ENCODE data around the gene OR6S1. TPM values are rescaled to one million over a fixed set of nuclear protein-coding genes. Genes with fewer than 3 reads are reported as not detected.
A peak's percentile ranks its signal among the peaks of the same experiment; 100 is the strongest.

Gene OR6S1, protein sequence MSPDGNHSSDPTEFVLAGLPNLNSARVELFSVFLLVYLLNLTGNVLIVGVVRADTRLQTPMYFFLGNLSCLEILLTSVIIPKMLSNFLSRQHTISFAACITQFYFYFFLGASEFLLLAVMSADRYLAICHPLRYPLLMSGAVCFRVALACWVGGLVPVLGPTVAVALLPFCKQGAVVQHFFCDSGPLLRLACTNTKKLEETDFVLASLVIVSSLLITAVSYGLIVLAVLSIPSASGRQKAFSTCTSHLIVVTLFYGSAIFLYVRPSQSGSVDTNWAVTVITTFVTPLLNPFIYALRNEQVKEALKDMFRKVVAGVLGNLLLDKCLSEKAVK
- not detected in 2 replicates for total RNA-seq (2014; rRNA removed)
- Bru-seq, nascent RNA = not detected
- not detected for BruChase-seq, experiment 1, labeled RNA remaining after a 6-hour chase
- BruChase-seq, experiment 2, labeled RNA remaining after a 2-hour chase = not detected
- long read RNA-seq = 0 reads

DNA sequence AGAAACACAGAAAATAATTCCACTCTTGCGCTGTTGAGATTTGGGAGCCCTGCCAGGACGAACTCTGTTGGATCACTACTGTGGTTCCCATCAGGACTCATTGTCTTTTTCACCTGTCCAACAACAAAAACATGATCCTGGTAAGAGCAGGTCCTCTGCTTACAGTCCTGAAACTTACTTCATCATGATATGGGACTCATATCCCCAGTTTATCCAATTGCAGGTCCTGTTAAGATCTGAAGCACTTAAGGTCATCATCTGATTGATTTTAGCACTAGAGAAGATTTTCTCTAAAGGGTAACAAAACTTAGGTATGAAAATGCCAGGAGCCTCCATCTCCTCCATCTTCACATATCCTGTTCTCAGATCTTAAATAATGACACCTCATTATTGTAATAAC is at the start of gene OR6S1:
OR6S1 (minus strand) TSS at position 101 of the 400 bp plus-strand sequence; CDS start at position 101, 0 bp downstream.
- Histone ChIP-seq H3K4me1 (ENCODE audit: insufficient read depth, low read length) (no peaks in the 10 kb centered on the region), H3K4me2 (ENCODE audit: low read length) (no peak within 1 kb of the TSS), H3F3A (ENCODE audit: low read length, unreplicated experiment) (no peaks in the 10 kb centered on the region), H4K20me1 (ENCODE audit: low read length) (no peaks in the 10 kb centered on the region), H3K9me3 (ENCODE audit: low read length) (no peaks in the 10 kb centered on the region), H3K79me2 (ENCODE audit: low read length) (no peaks in the 10 kb centered on the region), H3K36me3 (ENCODE audit: low read depth, low read length) (no peaks in the 10 kb centered on the region), H3K4me3 (ENCODE audit: low read length) (no peak within 1 kb of the TSS), H2AFZ (ENCODE audit: low read length) (no peak within 1 kb of the TSS), H3K9me2 (replicated peaks; ENCODE audit: low read length) (no peaks in the 10 kb centered on the region), H3K9ac (ENCODE audit: low read length) (no peak within 1 kb of the TSS), H3K27ac (ENCODE audit: low read length) (no peak within 1 kb of the TSS), H3K27me3 (ENCODE audit: low read length) (peaks cover 23% of the 10 kb centered on the region)
- ChIA-PET POLR2A (ENCODE audit: unreplicated experiment) (no interaction called here), CTCF (no interaction called here)
- DNase-seq = no peak
- no peak for ATAC-seq
- TF ChIP-seq, protein P1, sequence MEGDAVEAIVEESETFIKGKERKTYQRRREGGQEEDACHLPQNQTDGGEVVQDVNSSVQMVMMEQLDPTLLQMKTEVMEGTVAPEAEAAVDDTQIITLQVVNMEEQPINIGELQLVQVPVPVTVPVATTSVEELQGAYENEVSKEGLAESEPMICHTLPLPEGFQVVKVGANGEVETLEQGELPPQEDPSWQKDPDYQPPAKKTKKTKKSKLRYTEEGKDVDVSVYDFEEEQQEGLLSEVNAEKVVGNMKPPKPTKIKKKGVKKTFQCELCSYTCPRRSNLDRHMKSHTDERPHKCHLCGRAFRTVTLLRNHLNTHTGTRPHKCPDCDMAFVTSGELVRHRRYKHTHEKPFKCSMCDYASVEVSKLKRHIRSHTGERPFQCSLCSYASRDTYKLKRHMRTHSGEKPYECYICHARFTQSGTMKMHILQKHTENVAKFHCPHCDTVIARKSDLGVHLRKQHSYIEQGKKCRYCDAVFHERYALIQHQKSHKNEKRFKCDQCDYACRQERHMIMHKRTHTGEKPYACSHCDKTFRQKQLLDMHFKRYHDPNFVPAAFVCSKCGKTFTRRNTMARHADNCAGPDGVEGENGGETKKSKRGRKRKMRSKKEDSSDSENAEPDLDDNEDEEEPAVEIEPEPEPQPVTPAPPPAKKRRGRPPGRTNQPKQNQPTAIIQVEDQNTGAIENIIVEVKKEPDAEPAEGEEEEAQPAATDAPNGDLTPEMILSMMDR (conservative IDR thresholded peaks at IDR 0.05; ENCODE audit: low read depth, low read length) = no peak
- TF ChIP-seq EZH2phosphoT487 (IDR thresholded peaks at IDR 0.05; ENCODE audit: borderline replicate concordance, low read length) = no peak
- TF ChIP-seq EZH2 (IDR thresholded peaks at IDR 0.05; ENCODE audit: low read length, unreplicated experiment) = no peak
- no TSS peak for BruUV-seq (replicated peaks)
- intact Hi-C loops (cut with micrococcal nuclease) = no loop called here

DNA sequence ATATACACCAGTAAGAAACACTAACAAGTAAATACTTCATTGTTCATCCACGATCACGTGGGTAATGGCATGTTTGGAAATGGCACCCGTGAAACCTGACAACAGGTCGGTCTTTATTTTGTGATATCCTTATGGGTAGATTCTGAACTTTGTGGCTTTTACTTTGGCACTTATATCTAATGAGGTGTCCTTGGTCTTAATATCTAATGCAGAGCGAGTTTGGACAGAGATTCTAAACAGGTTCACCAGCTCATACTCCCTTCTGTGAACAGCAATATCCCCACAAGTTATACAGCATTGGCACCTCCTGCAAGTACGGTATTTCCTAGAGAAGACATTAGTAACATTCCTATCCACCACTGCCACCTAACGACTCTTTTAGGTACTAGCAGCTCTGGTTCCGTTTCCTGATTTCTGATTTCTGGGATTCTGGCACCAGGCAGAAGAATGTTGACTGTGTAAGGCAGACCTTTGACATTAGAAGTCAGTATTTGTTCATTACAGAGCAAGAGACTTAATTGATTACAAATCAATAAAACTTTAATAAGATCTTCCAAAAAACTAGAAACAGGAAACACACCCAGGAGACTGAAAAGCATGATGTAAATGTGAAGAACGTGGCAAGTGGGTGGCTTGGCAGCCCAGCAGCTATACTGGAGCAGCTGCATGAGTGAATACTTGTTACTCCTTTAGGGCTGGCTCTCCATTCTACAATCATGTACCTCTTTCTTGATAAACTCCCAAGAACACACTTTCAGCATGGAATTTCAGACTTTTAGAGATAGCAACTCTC is 49.6 kb upstream of the OR6S1 start:
- H3K4me3 ChIP-seq (ENCODE audit: low read length) = peak overlapping the region; percentile 55
- intact Hi-C loops (cut with micrococcal nuclease) = loop anchor here (1.0 to 2.0 kb wide), 5 partner anchors 28 to 160 kb away; no protein-coding TSS in a partner anchor
- CTCF ChIA-PET = interaction anchor here (0.5 to 1.4 kb wide), 13 partner anchors 9 to 348 kb away, joined by 3 to 10 read pairs (median 3); no protein-coding TSS in a partner anchor
- no TSS peak for BruUV-seq (replicated peaks)
- H3K27ac ChIP-seq (ENCODE audit: low read length) = no peak overlapping the region
- H3K9ac ChIP-seq (ENCODE audit: low read length) = no peak overlapping the region
- H4K20me1 ChIP-seq (ENCODE audit: low read length) = no peaks in the 10 kb centered on the region
- H3K4me1 ChIP-seq (ENCODE audit: insufficient read depth, low read length) = no peaks in the 10 kb centered on the region
- DNase-seq (peak; percentile 86), ATAC-seq (peak; percentile 89)
- H3K27me3 ChIP-seq (ENCODE audit: low read length) = no peaks in the 10 kb centered on the region
- no peaks in the 10 kb centered on the region for H3F3A ChIP-seq (ENCODE audit: low read length, unreplicated experiment)
- POLR2A ChIA-PET (ENCODE audit: unreplicated experiment) = no interaction called here
- peak overlapping the region; percentile 75 for H3K4me2 ChIP-seq (ENCODE audit: low read length)
- peak overlapping the region; percentile 78 for H2AFZ ChIP-seq (ENCODE audit: low read length)
- no peaks in the 10 kb centered on the region for H3K79me2 ChIP-seq (ENCODE audit: low read length)
- no peaks in the 10 kb centered on the region for H3K9me2 ChIP-seq (replicated peaks; ENCODE audit: low read length)
- TF ChIP-seq, protein P1 (conservative IDR thresholded peaks at IDR 0.05; ENCODE audit: low read depth, low read length) = peak; percentile 92
- no peak for TF ChIP-seq EZH2phosphoT487 (IDR thresholded peaks at IDR 0.05; ENCODE audit: borderline replicate concordance, low read length)
- no peaks in the 10 kb centered on the region for H3K36me3 ChIP-seq (ENCODE audit: low read depth, low read length)
- H3K9me3 ChIP-seq (ENCODE audit: low read length) = no peaks in the 10 kb centered on the region
